ENCODE data around the gene LRIG2. TPM values are rescaled to one million over a fixed set of nuclear protein-coding genes. Genes with fewer than 3 reads are reported as not detected.
"Not testable (repeated sequence)": the region's sequence is repeated elsewhere in the genome, so short reads cannot be mapped to it uniquely, and the experiment has no call there.

The LRIG2 gene
- total RNA-seq, 1 experiment from 2014 or later, result 13.5 TPM

DNA sequence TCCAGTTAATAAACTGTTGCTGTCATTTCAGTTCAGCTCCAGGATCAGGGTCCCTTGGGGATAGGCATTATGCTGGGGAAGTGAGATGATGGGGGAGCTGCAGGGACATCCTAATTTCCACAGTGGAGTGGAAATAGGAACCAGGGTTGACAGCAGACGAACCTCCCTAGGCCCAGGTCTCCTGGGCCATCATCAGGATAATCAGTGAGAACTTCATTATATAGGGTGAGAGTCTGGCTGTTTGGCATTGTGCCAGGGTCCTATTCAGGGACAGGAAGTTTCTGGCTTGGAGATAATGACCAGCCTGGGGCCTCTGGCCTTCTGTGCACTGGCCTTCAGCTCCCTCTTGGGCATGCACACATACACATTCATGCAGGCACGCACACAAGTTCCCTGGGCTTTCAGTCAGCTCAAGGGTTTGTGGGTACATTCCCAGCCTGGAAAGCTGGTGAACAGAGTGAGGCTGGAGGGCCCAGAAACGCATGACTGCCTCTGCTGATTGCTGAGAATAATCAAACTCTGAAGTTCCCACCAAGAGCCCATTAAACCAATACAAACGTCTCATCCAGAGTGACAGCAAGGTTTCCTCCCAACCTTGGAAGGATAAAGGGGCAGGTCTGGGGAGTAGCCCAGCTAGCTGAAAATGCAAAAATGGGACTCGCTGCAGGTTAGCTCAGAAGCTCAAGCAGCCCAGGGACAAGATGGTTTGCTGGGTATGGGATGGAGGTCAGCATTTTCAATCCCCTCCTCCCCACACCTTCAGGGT, 13.9 kb upstream of the LRIG2 start:
- no TSS peak for BruUV-seq (replicated peaks)
- no peak for ATAC-seq
- DNase-seq (ENCODE audit: low read depth, low spot score), result no peak
- ChIA-PET CTCF (interaction anchor here (7.9 kb wide), 1 partner anchor 14 kb away, joined by 47 read pairs; the partner anchor contains the start of gene LRIG2), POLR2A (no interaction called here), RAD21 (ENCODE audit: low non-redundant PET in 1 of 2, low total read pairs in 2 of 2, uncharacterized antibody in 2 of 2, unreplicated experiment in 2 of 2) (no interaction called here)
- H3K4me2 ChIP-seq (ENCODE audit: low read length), result no peak overlapping the region
- H3K9me3 ChIP-seq (ENCODE audit: control insufficient read depth in 1 of 2, insufficient read depth in 1 of 2, low read depth in 1 of 2, low read length in 2 of 2), result no peaks in the 10 kb centered on the region
- H3K4me1 ChIP-seq (ENCODE audit: control insufficient read depth in 1 of 2, insufficient read depth in 2 of 2, low read length in 2 of 2), result no peaks in the 10 kb centered on the region
- H2AFZ ChIP-seq (ENCODE audit: low read depth, low read length, poor library complexity, severe bottlenecking), result no peak overlapping the region
- H3K27me3 ChIP-seq (ENCODE audit: insufficient read depth, low read length), result no peaks in the 10 kb centered on the region
- no peaks in the 10 kb centered on the region for H3K79me2 ChIP-seq (ENCODE audit: insufficient read depth, low read length)
- intact Hi-C loops (cut with micrococcal nuclease), result no loop called here
- H3K4me3 ChIP-seq (replicated peaks in 1 of 2; ENCODE audit: low read depth in 1 of 2, low read length in 2 of 2), result no peak overlapping the region
- H3K9me2 ChIP-seq (ENCODE audit: insufficient read depth), result no peaks in the 10 kb centered on the region
- H3K36me3 ChIP-seq (ENCODE audit: control insufficient read depth in 1 of 2, insufficient read depth in 2 of 2, low read length in 2 of 2), result no peaks in the 10 kb centered on the region
- TF ChIP-seq EZH2 (IDR thresholded peaks at IDR 0.05), result no peak
- no peaks in the 10 kb centered on the region for H4K20me1 ChIP-seq (ENCODE audit: insufficient read depth)
- no peak overlapping the region for H3K27ac ChIP-seq (ENCODE audit: low read depth, low read length)
- no peak overlapping the region for H3K9ac ChIP-seq (ENCODE audit: low read length)

GRCh38 chr1:113063456-113063855, 9.5 kb upstream of the LRIG2 start:
- POLR2A ChIA-PET; H3K4me3 ChIP-seq (replicated peaks in 1 of 2; ENCODE audit: low read depth in 1 of 2, low read length in 2 of 2); H3K27ac ChIP-seq (ENCODE audit: low read depth, low read length); H3K9me2 ChIP-seq (ENCODE audit: insufficient read depth); H3K4me1 ChIP-seq (ENCODE audit: control insufficient read depth in 1 of 2, insufficient read depth in 2 of 2, low read length in 2 of 2); H4K20me1 ChIP-seq (ENCODE audit: insufficient read depth); H3K79me2 ChIP-seq (ENCODE audit: insufficient read depth, low read length); intact Hi-C loops (cut with micrococcal nuclease); H3K4me2 ChIP-seq (ENCODE audit: low read length); H2AFZ ChIP-seq (ENCODE audit: low read depth, low read length, poor library complexity, severe bottlenecking); BruUV-seq (replicated peaks); H3K9me3 ChIP-seq (ENCODE audit: control insufficient read depth in 1 of 2, insufficient read depth in 1 of 2, low read depth in 1 of 2, low read length in 2 of 2); RAD21 ChIA-PET (ENCODE audit: low non-redundant PET in 1 of 2, low total read pairs in 2 of 2, uncharacterized antibody in 2 of 2, unreplicated experiment in 2 of 2); H3K9ac ChIP-seq (ENCODE audit: low read length); H3K36me3 ChIP-seq (ENCODE audit: control insufficient read depth in 1 of 2, insufficient read depth in 2 of 2, low read length in 2 of 2); DNase-seq (ENCODE audit: low read depth, low spot score); ATAC-seq; H3K27me3 ChIP-seq (ENCODE audit: insufficient read depth, low read length); CTCF ChIA-PET: not testable (repeated sequence)
